Measurements from ENCODE around the gene ADAMTSL5. TPM values are rescaled to one million over a fixed set of nuclear protein-coding genes. Genes with fewer than 3 reads are reported as not detected.
A peak's percentile ranks its signal among the peaks of the same experiment; 100 is the strongest.
"Not testable (repeated sequence)": the region's sequence is repeated elsewhere in the genome, so short reads cannot be mapped to it uniquely, and the experiment has no call there.

The ADAMTSL5 gene
- total RNA-seq, 1 donor from 2014 or later: 0.43 TPM

DNA sequence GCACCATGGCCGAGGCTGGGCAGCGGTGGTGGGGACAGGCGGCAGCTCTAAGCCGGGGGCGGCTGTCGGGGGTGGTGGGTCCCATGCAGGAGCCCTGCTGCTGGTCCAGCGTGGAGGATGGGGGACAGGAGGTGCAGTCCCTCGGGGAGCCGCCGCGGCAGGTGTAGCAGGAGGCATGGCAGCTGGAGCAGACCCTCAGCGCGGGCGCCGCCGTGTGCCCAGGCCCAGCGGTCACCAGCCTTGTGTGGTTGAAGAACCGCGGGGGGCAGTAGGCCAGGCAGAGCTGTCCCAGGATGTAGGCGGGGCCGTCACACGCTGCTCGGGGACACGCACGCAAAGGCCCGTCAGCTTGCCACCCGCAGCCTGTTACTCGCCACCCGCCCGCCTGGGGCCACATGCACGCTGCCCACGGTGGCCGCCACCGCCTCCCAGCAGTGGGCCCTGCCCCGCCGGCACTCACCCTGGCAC, 30.9 kb downstream of the ADAMTSL5 start:
- H3K27ac ChIP-seq: no peak overlapping the region
- H3K4me1 ChIP-seq: peaks cover 2 to 14% of the 10 kb centered on the region in 2 donors
- DNase-seq (ENCODE audit: low spot score in 2 of 2): no peak
- intact Hi-C loops (cut with DNase I): no loop called here
- no peaks in the 10 kb centered on the region for H3K27me3 ChIP-seq
- no peaks in the 10 kb centered on the region for H3K36me3 ChIP-seq
- no peak overlapping the region for H3K4me3 ChIP-seq
- no peaks in the 10 kb centered on the region for H3K9me3 ChIP-seq
- TF ChIP-seq, protein P1, sequence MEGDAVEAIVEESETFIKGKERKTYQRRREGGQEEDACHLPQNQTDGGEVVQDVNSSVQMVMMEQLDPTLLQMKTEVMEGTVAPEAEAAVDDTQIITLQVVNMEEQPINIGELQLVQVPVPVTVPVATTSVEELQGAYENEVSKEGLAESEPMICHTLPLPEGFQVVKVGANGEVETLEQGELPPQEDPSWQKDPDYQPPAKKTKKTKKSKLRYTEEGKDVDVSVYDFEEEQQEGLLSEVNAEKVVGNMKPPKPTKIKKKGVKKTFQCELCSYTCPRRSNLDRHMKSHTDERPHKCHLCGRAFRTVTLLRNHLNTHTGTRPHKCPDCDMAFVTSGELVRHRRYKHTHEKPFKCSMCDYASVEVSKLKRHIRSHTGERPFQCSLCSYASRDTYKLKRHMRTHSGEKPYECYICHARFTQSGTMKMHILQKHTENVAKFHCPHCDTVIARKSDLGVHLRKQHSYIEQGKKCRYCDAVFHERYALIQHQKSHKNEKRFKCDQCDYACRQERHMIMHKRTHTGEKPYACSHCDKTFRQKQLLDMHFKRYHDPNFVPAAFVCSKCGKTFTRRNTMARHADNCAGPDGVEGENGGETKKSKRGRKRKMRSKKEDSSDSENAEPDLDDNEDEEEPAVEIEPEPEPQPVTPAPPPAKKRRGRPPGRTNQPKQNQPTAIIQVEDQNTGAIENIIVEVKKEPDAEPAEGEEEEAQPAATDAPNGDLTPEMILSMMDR (IDR thresholded peaks at IDR 0.05): no peak

DNA sequence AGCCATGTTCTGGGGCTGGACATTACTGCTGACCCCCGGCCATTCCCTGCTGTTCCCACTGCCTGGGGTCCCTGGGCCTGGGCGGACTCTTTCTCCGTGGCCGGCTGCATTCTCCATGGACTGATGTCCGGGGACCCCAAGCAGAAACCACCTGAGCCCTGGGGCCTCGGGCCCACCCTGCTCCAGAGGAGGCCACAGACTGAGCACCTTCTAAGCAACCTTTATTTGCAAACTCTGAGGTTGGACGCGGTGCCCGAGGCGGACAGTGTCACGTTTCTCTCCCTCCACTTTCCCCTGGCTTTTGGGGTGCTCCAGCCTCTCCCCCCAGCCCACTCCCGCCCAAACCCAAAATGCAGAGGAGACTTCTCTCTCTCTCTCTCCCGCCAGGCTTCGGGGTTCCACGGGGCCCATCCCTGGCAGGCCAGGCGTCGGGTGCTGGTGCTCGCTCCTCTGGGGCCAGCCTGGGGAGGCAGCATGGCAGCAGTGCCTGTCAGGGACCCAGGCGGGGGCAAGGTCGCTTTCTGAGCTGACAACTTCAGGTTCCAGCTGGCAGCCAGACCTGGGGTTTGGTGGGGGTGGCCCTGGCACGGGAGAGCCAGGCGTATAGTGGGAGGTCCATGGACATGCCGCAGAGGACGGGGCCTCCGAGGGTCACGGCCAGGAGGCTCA, 31.5 kb downstream of the ADAMTSL5 start:
- Histone ChIP-seq H3K27ac (no peak overlapping the region), H3K36me3 (peaks cover 0 to 4% of the 10 kb centered on the region in 2 donors), H3K4me1 (peaks cover 2 to 14% of the 10 kb centered on the region in 2 donors), H3K9me3 (no peaks in the 10 kb centered on the region), H3K27me3 (no peaks in the 10 kb centered on the region), H3K4me3 (no peak overlapping the region)
- TF ChIP-seq, protein P1 (IDR thresholded peaks at IDR 0.05): no peak
- DNase-seq (ENCODE audit: low spot score in 2 of 2): no peak
- intact Hi-C loops (cut with DNase I): no loop called here

DNA sequence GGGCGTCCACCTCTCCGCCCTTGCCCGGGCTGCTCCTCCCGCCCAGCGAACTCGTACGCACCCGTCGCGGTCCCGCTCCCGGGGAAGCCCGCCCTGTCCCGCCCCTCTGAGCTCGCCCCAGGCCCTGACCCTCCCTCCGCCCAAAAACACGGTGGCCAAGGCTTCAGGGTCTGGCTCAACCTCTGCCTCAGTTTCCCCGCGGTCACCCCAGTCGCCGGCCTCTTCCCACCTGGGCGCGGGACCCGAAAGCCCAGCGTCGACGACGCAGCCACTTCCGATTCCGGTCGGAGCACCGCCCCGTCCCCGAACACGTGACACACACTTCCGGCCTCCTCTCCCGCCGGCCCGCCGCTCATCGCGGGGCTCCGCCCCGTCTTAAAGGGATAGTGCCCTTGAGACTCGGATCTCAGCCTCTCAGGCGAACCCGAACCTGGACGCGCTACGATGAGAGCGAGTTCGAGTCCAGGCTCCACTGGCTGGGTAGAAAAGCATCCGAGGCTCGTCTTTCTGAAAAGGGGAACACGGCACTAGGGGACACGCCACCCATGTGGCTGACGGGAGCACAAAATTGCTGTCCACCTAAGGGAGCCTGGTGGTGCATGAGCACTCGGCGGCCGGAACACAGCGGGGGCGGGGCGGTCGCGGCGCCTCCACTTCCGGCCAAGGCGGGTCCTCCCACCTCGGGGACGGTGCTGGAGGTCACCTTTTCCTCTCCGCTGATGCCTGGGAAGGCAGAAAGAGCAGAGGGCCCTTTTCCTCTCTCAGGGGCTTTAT, 33.7 kb downstream of the ADAMTSL5 start, which contains the start of gene C19orf25:
Gene C19orf25, minus strand, starts transcription at position 282 of the 774 bp plus-strand sequence. CDS start 312 bp downstream, outside the sequence.
- intact Hi-C loops (cut with DNase I): loop anchor here (1.0 to 2.0 kb wide), 4 partner anchors 11 to 96 kb away; partner anchors contain the start of genes NDUFS7, PCSK4 and RPS15
- Histone ChIP-seq H3K27ac (peak within 1 kb of the TSS; percentile 41 to 62), H3K27me3 (no peaks in the 10 kb centered on the region), H3K4me1 (peaks cover 2 to 14% of the 10 kb centered on the region in 2 donors), H3K36me3 (peaks cover 6 to 24% of the 10 kb centered on the region in 2 donors), H3K9me3 (no peaks in the 10 kb centered on the region), H3K4me3 (peak within 1 kb of the TSS; percentile 88 to 90)
- DNase-seq (ENCODE audit: low spot score in 2 of 2): peak; percentile 73 to 96
- TF ChIP-seq, protein P1 (IDR thresholded peaks at IDR 0.05): no peak

DNA sequence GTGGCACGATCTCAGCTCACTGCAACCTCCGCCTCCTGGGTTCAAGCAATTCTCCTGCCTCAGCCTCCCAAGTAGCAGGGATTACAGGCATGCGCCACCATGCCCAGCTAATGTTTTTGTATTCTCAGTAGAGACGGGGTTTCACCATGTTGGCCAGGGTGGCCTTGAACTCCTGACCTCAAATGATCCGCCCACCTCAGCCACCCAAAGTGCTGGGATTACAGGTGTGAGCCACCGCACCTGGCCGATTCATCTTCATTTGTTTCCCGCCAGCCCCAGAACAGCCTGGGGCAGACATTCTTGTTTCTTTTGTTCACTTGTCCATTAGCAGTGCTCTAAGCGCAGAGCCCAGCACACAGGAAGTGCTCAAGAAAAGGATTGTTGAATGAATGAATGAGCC, 35.8 kb downstream of the ADAMTSL5 start:
- H3K4me3 ChIP-seq; H3K9me3 ChIP-seq; intact Hi-C loops (cut with DNase I); H3K27ac ChIP-seq; DNase-seq (ENCODE audit: low spot score in 2 of 2): not testable (repeated sequence)
- Histone ChIP-seq H3K27me3 (peaks cover 13% of the 10 kb centered on the region), H3K36me3 (peaks cover 6 to 24% of the 10 kb centered on the region in 2 donors), H3K4me1 (peaks cover 2 to 16% of the 10 kb centered on the region in 2 donors)

DNA sequence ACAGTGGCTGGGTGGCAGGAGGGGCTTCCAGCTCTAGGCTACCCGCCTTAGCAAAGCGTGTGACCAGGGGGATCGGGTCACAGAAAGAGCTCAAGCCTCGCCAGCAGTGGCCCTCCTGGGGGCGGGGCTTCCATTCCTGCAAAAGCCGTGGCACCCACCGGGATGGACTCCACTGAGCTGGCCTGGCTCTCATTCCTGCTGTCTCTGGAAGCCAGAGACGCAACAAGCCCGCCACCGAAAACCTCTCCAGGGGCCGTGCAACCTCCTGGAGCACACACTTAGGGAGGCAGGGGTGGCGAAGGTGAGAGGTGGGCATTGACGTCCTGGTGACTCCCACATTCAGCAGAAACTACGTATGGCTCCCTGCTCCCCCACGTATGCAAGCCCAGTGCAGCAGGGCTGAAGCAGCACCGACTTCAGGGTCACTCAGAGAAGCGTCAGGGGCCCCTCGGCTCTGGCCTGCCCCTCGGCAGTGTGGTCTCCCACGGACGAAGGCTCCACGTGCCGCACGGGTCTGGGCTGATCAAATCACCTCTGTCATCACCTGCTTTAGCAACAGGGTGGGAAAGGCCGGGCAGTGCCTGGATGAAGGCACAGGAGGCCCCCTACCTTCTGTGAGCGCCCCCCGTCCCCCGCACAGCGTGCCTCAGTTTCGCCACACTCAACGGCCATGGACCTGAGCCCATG, 36.9 kb downstream of the ADAMTSL5 start:
- peaks cover 8 to 24% of the 10 kb centered on the region in 2 donors for H3K4me1 ChIP-seq
- no peak overlapping the region for H3K4me3 ChIP-seq
- intact Hi-C loops (cut with DNase I): no loop called here
- no peak overlapping the region for H3K27ac ChIP-seq
- peaks cover 6 to 24% of the 10 kb centered on the region in 2 donors for H3K36me3 ChIP-seq
- DNase-seq (ENCODE audit: low spot score in 2 of 2): no peak
- no peaks in the 10 kb centered on the region for H3K9me3 ChIP-seq
- TF ChIP-seq, protein P1 (IDR thresholded peaks at IDR 0.05): no peak
- H3K27me3 ChIP-seq: peaks cover 25% of the 10 kb centered on the region

Measured in ascending aorta (tissue), 2 donors.